ENCODE results near the gene SARDH.

DNA sequence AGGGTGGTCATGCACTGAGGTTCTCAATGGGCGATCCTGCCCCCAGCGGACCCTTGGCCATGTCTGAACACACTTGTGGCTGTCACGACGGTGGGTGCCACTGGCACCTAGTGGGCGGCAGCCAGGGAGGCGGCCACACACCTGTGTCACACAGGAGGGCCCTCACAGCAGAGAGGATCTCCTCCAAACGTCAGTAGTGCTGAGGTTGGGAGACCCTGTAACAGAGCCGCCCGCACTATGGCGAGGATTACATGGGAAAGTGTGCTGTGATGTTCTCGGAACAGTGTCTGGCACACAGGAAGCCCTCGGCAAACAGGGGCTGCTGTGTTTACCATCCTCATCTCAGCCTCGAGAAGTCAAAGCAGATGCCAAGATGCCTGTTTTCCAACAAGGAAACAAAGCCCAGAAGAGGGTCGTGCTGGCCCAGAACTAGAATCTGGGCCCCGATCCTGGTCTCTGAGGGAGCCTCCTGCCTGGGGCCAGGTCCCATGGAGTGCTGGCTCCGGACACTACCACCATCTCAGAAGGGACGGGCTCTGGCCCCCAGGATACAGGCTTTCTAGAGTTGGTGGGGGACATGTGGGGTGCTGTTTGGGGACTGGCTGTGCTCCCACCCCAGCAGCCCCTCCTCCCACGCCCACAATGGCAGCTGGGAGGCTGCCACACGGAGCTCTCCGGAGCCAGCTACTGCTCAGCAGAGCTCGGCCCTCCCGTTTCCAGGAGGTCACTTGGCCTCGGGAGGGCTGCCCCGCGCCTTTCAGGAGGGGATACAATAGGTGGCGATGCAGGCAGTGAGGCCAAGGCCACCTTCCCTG, 53.8 kb downstream of the SARDH start:
- TF ChIP-seq CTCF (IDR thresholded peaks at IDR 0.05) (no peak), POLR2A (IDR thresholded peaks at IDR 0.05) (no peak)
